ENCODE results near the gene ABCC4. TPM values are rescaled to one million over a fixed set of nuclear protein-coding genes. Genes with fewer than 3 reads are reported as not detected.

The ABCC4 gene
- total and polyA plus RNA-seq, 2 donors (not counting 1 experiment from before 2014, with no cell fraction given), result 1.8 to 7.1 TPM

DNA sequence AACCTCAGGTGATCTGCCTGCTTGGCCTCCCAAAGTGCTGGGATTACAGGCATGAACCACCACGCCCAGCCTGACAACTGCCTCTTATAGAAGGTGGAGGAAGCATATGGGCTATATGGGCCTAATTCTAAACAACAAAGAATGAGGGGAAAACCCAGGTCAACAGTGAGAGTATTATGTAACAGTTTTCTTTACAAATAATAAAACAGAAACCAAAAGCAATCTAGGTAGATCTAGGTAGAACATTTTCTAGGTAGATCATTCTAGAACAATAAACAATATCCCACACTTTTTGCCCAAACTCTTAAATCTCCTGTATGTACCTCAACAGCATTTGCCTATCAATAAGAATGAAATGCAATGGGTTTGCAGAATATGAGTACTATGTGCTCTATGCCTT, 267.4 kb downstream of the ABCC4 start:
- Histone ChIP-seq H3K9me3 (ENCODE audit: control extremely low read depth in 1 of 3, control insufficient read depth in 2 of 3, insufficient read depth in 1 of 3, low read length in 2 of 3) (no peaks in the 10 kb centered on the region), H3K79me2 (ENCODE audit: control insufficient read depth, insufficient read depth, low read length) (no peaks in the 10 kb centered on the region), H3K9ac (ENCODE audit: low read length) (no peak overlapping the region), H3K27me3 (replicated peaks in 1 of 4; ENCODE audit: control extremely low read depth in 1 of 4, control insufficient read depth in 3 of 4, insufficient read depth in 4 of 4, low read length in 3 of 4) (no peaks in the 10 kb centered on the region), H4K20me1 (ENCODE audit: control insufficient read depth, insufficient read depth, low read length, poor library complexity, severe bottlenecking) (no peaks in the 10 kb centered on the region), H3K4me2 (replicated peaks; ENCODE audit: low read depth, low read length, poor library complexity, severe bottlenecking) (no peak overlapping the region), H3K36me3 (replicated peaks in 1 of 2; ENCODE audit: control extremely low read depth in 1 of 2, control insufficient read depth in 1 of 2, extremely low read depth in 1 of 2, insufficient read depth in 2 of 2, low read length in 1 of 2) (no peaks in the 10 kb centered on the region), H2AFZ (ENCODE audit: insufficient read depth, low read depth, low read length, poor library complexity, severe bottlenecking) (no peak overlapping the region), H3K4me3 (ENCODE audit: control extremely low read depth in 1 of 5, extremely low read depth in 1 of 5, insufficient read depth in 1 of 5, low read depth in 2 of 5, low read length in 4 of 5) (no peak overlapping the region), H3K27ac (ENCODE audit: low read length in 2 of 2) (no peak overlapping the region), H3K4me1 (ENCODE audit: control insufficient read depth in 2 of 2, insufficient read depth in 2 of 2, low read length in 2 of 2) (no peaks in the 10 kb centered on the region)
- no peak overlapping the region for H3K27ac Mint-ChIP-seq
- DNase-seq, result no peak
- no peak overlapping the region for H3K4me3 Mint-ChIP-seq
- intact Hi-C loops (cut with micrococcal nuclease), result no loop called here
- ChIA-PET CTCF (no interaction called here), POLR2A (no interaction called here)
- no peaks in the 10 kb centered on the region for H3K4me1 Mint-ChIP-seq
- 67% methylated on average over 1 of the region's 1 CpG for WGBS (ENCODE audit: insufficient coverage)
- no peaks in the 10 kb centered on the region for H3K27me3 Mint-ChIP-seq
- ATAC-seq (ENCODE audit: low read depth), result no peak
- H3K9me3 Mint-ChIP-seq (ENCODE audit: insufficient read depth), result no peaks in the 10 kb centered on the region
- TF ChIP-seq, protein P1, sequence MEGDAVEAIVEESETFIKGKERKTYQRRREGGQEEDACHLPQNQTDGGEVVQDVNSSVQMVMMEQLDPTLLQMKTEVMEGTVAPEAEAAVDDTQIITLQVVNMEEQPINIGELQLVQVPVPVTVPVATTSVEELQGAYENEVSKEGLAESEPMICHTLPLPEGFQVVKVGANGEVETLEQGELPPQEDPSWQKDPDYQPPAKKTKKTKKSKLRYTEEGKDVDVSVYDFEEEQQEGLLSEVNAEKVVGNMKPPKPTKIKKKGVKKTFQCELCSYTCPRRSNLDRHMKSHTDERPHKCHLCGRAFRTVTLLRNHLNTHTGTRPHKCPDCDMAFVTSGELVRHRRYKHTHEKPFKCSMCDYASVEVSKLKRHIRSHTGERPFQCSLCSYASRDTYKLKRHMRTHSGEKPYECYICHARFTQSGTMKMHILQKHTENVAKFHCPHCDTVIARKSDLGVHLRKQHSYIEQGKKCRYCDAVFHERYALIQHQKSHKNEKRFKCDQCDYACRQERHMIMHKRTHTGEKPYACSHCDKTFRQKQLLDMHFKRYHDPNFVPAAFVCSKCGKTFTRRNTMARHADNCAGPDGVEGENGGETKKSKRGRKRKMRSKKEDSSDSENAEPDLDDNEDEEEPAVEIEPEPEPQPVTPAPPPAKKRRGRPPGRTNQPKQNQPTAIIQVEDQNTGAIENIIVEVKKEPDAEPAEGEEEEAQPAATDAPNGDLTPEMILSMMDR (IDR thresholded peaks at IDR 0.05), result no peak
- TF ChIP-seq EZH2 (IDR thresholded peaks at IDR 0.05; ENCODE audit: borderline replicate concordance, insufficient read depth, low read depth, low read length, poor library complexity, severe bottlenecking), result no peak

DNA sequence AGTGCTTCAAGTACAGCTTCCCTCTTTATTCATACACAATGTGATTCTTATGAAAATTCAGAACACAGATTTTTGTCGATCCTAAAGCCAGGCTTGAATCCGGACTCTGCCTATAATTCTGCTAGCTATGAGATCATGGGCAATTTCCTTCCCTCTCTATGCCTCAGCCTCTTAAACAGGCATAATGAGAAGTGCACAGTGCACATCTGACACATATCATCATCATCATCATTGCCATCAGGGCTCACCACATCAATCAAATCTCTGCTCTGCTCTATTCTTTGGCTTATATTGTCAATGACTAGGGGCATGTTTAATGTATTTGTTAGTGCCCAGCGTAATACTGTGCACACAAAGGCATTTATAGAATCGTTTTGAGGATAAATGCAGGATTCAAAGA, 269.1 kb downstream of the ABCC4 start:
- Histone ChIP-seq H4K20me1 (ENCODE audit: control insufficient read depth, insufficient read depth, low read length, poor library complexity, severe bottlenecking) (no peaks in the 10 kb centered on the region), H3K79me2 (ENCODE audit: control insufficient read depth, insufficient read depth, low read length) (no peaks in the 10 kb centered on the region), H3K36me3 (replicated peaks in 1 of 2; ENCODE audit: control extremely low read depth in 1 of 2, control insufficient read depth in 1 of 2, extremely low read depth in 1 of 2, insufficient read depth in 2 of 2, low read length in 1 of 2) (no peaks in the 10 kb centered on the region), H3K27me3 (replicated peaks in 1 of 4; ENCODE audit: control extremely low read depth in 1 of 4, control insufficient read depth in 3 of 4, insufficient read depth in 4 of 4, low read length in 3 of 4) (no peaks in the 10 kb centered on the region), H3K9me3 (ENCODE audit: control extremely low read depth in 1 of 3, control insufficient read depth in 2 of 3, insufficient read depth in 1 of 3, low read length in 2 of 3) (no peaks in the 10 kb centered on the region), H3K4me3 (ENCODE audit: control extremely low read depth in 1 of 5, extremely low read depth in 1 of 5, insufficient read depth in 1 of 5, low read depth in 2 of 5, low read length in 4 of 5) (no peak overlapping the region), H3K27ac (ENCODE audit: low read length in 2 of 2) (no peak overlapping the region), H3K4me2 (replicated peaks; ENCODE audit: low read depth, low read length, poor library complexity, severe bottlenecking) (no peak overlapping the region), H3K4me1 (ENCODE audit: control insufficient read depth in 2 of 2, insufficient read depth in 2 of 2, low read length in 2 of 2) (no peaks in the 10 kb centered on the region), H3K9ac (ENCODE audit: low read length) (no peak overlapping the region), H2AFZ (ENCODE audit: insufficient read depth, low read depth, low read length, poor library complexity, severe bottlenecking) (no peak overlapping the region)
- Mint-ChIP-seq H3K4me1 (no peaks in the 10 kb centered on the region), H3K4me3 (no peak overlapping the region), H3K27ac (no peak overlapping the region), H3K9me3 (ENCODE audit: insufficient read depth) (no peaks in the 10 kb centered on the region), H3K27me3 (no peaks in the 10 kb centered on the region)
- 100% methylated on average over 2 of the region's 4 CpGs for WGBS (ENCODE audit: insufficient coverage)
- TF ChIP-seq, protein P1 (IDR thresholded peaks at IDR 0.05), result no peak
- no peak for TF ChIP-seq EZH2 (IDR thresholded peaks at IDR 0.05; ENCODE audit: borderline replicate concordance, insufficient read depth, low read depth, low read length, poor library complexity, severe bottlenecking)
- DNase-seq (no peak), ATAC-seq (ENCODE audit: low read depth) (no peak)
- POLR2A ChIA-PET, result no interaction called here
- CTCF ChIA-PET, result no interaction called here
- intact Hi-C loops (cut with micrococcal nuclease), result no loop called here
